NAMALWA (cell line): ENCODE data around the gene CXCL12.

Experiments
- DNase-seq: peaks from one replicate; pipeline ENCODE4 v3.0.0-alpha.2; 2015; ENCODE audit warnings: low spot score

The CXCL12 gene

GRCh38 chr10:44385026-44385695 is at the start of gene CXCL12:
TSS of gene CXCL12 (minus strand) at chr10:44385097. CDS start at chr10:44385005, 92 bp downstream.
- no peak for DNase-seq

DNA sequence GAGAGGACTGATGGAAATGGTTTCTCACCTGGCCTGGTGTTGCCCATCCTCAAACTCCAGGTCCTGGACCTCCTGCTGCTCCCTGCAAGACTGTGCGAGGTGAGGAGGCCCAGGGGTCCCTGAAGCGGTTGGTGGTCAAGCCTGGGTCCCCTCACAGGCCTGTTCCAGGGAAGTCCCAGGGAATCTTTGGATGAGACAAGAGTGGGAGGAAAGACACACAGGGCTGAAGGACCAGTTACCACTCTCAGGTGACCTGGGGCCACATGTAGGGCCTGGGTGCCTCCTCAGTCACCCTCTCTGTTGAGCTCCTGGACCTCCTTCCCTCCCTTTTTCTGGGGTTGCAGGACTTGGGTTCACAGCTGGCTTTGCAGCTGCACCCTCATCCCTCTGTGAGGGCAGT is 42.6 kb upstream of the CXCL12 start:
- DNase-seq: no peak

GRCh38 chr10:44427037-44427436 is 42.1 kb upstream of the CXCL12 start:
- no peak for DNase-seq

DNA sequence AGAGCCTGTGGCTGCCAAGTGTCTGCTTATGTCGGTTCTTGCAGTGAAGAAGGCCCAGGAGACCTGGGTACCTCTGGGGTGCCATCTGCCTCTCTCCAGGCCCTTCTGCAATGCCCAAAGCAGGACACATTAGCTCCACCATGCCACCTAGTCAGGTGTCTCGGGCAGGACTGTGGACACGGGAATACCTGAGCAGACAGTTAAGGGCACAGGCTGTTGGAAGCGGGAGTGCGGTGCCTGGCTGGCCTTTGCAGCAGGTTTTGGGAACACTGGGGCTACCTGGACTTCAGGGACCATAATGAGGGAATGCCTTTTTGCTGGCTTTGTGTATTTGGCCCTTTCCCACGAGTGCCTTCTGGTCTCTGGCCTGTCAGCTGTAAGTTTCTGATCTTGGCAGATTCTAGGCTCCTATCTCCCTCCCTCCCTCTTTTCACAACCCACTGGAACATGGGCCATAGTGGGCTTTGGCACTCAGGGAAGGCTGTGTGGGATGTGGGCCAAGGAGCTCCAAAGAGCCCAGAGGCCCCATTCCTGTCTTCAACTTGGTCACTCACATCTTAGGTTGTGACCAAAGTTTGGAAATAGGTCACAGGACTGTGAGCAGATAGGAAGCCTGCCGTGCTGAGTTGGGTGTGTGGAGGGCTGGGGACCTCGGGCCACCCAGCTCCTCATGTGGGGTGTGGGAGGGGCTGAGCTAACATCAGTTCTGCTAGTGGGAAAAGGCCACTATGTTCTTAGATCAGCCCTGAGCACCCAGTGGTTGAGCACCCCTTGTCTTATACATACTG is 41.5 kb upstream of the CXCL12 start:
- DNase-seq: no peak

GRCh38 chr10:44425466-44425865 is 40.6 kb upstream of the CXCL12 start:
- DNase-seq: no peak

DNA sequence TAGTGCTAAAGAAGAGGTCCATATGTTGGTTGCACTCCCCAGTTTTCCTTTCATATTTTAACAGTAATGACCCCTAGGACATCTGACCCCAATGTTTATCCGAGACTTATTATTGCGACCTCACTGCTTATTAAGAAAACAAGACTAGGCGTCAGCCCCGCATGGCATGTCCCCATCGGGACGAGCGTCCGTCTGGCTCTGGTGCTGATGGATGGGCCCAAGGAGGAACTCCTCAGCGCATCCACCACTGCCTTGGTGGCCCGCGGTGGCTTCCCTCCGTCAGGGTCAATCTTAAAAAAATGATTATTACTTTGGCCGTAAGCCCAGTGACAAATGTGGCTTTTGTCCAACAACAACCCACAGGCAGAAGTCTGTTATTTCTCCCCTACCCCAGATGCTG is 40.1 kb upstream of the CXCL12 start:
- DNase-seq: no peak

DNA sequence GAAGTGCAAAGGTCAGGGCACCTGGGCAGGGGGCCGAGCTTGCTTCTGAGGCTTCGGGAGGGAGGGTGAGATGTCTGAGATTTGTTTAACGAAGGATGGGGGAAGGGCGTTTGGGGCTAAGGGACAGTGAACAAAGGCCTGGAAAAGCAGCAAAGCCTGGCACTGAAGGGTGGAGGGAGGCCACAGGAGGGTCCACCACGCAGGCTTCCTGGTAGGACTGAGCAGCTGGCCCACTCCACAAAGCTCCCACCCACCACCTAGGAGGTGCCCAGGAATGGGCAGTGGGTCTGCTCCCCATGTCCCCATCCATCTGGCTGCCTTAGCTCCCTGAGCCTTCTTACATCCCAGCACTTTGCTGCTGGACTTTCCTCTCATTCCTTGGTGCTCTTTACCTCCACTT is 39.4 kb upstream of the CXCL12 start:
- DNase-seq: no peak

DNA sequence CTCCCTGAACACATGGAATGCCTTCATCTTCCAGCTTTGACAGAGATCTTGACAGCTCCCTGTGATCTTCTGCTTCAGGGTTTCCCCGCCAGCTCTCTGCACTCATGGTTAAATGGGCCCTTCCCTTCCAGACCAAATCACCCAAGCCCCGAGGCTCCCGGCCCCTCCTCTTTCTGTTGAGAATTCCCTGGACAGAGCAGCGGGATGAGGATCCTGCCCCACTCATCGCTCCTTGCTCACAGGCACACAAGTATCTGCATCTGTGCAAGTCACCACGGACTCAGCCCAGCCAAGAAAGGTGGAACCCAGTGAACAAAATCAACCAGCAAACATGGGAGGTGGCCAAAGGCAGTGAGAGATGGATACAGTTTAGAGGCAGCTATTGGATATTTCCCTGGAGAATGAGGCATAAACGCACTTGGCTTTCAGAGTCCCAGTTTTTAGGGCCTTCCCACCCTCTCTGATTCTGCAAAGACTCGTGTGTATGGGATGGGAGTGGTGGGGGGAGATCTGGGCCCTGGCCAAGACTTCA is 37.7 kb upstream of the CXCL12 start:
- no peak for DNase-seq

DNA sequence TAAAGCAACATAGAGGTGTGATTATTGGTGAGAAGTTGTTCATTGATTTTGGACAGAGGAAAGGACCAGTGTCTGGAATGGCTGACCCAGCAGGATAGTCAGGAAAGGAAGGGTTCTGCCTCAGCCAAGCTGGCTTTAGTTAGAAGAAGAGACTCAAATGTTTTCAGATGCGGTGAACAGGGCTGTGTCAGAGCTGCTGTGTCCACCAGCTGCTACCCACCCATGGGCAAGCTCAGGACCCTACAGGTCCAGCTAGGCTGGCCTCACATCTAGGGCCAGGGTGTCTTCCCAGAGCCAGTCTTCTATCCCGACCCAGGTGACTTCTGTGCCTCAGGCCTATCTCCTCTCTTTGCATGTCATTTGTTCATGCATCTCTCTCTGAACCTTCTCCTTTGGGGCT is 37.3 kb upstream of the CXCL12 start:
- DNase-seq: no peak

- DNase-seq: no peak
Measured at GRCh38 chr10:44419790-44420549, 35.1 kb upstream of the CXCL12 start.

DNA sequence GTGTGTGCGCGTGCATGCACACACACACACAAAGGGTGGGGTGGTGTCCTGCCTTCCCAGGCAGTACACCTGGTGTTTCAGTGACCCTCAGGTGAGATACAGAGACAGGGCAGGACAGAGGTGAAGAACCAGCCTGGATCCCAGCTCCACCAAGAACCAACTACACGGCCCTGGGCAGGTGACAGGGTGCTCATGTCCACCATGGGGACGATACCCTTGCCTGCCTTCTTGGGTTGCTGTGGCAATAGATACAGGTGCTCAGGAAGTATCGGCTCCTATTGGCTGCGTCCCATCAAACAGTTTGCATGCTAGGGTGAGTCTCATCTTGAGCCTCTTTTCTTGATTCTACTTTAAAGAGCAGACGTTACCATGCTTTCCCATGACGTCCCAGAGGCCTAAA is 33.7 kb upstream of the CXCL12 start:
- no peak for DNase-seq

DNA sequence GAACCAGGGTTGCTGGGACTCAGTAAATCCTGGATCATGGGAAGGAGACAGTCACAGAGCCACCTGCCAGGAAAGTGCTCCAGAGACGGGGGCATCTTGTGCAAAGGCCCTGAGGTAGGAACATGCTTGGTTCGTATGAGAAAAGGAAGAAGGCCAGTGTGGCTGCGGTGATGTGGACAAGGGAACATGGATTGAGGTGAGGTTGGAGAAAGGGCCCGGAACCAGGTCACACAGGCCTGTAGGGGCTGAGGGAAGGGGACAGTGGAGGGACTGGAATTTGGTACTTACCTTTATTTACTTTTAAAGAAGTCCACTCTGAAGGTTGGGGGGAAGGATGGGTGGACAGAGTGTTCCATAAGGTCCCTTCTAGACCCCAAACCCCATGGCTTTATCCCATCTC is 32.9 kb upstream of the CXCL12 start:
- DNase-seq: no peak

DNA sequence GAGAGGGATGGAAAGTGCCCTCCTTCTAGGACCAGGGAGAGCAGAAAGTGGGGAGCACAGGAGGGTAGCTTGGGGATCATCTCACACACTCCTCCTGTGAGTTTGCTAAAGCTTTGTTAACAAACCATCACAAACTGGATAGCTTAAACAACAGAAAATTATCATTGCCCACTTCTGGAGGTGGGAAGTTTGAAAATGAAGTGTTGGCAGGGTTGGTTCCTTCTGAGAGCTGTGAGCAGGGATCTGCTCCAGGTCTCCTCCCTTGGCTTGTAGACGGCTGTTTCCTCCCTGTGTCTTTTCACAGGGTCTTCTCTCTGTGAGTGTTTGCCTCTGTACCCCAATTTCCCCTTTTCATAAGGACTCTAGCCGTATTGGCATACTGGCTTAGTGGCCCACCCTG is 32.0 kb upstream of the CXCL12 start:
- no peak for DNase-seq

- no peak for DNase-seq
Measured at GRCh38 chr10:44416021-44416771, 31.3 kb upstream of the CXCL12 start.

DNA sequence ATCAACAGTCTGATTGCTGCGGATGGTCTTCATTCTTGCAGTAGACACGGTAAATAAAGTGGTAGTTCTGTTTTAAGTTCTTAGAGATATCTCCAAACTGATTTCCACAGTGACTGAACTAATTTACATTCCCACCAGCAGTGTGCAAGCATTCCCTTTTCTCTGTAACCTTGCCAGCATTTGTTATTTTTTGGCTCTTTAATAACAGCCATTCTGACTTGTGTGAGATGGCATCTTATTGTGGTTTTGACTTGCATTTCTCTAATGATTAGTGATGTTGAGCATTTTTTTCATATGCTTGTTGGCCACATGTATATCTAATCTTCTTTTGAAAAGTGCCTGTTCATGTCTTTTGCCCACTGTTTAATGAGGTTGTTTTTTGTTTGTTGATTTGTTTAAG is 30.2 kb upstream of the CXCL12 start:
- DNase-seq: no peak

- DNase-seq: no peak
Measured at GRCh38 chr10:44413416-44413815, 28.5 kb upstream of the CXCL12 start.

- no peak for DNase-seq
Measured at GRCh38 chr10:44411251-44411650, 26.4 kb upstream of the CXCL12 start.

DNA sequence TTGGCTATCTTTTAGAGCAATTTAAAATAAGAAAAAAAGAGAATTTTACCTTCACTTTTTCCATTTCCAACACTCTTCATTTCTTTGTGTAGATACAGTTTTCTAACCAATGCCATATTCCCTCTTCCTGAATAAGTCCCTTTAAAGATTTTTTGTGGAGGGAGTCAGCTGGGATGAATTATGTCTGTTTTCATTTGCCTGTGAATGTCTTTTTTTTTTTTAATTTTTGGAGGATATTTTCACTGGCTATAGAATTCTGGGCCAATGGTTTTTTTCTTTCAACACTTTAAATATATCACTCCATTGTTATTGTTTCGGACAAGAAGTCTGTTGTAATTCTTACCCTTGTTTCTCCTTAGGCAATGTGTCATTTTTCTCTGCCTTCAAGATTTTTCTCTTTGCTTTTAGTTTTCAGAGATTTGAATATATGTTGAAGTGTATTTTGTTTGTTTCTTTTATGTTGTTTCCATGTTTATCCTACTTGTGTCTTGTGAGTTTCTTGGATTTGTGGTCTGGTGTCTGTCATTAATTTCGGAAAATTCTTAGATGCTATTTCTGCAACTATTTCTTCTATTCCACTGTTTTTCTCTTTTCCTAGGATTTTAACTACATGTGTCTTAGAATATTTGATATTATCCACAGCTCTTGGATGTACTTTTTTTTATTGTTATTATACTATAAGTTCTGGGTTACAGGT is 20.0 kb upstream of the CXCL12 start:
- no peak for DNase-seq

- DNase-seq: no peak
Measured at GRCh38 chr10:44402465-44403195, 17.7 kb upstream of the CXCL12 start.

DNA sequence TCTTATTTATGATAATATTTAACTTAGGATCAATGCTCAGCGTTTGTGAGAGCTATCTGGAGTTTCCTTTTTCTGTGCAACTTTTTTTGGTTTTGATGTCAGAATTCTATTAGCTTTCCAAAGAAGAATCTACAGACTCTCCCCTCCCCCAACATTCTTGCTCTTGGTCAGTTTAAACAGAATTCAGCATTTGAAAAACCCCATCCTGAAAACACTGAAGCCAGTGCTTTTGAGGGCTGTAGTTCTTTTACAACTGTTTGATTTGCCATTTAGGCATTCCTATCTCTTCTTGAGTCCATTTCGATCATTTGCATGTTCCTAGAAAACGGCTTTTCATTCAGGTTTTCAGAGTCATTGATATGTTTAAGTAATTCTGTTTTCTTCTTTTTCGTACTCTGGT is 15.6 kb upstream of the CXCL12 start:
- no peak for DNase-seq
